Measurements from ENCODE around the gene ZIM2. TPM values are rescaled to one million over a fixed set of nuclear protein-coding genes. Genes with fewer than 3 reads are reported as not detected.

The ZIM2 gene
- total RNA-seq, 1 experiment from 2014 or later, result not detected

- BruUV-seq (replicated peaks), result no TSS peak
- no peaks in the 10 kb centered on the region for H3K4me1 ChIP-seq (replicated peaks; ENCODE audit: insufficient read depth)
- intact Hi-C loops (cut with micrococcal nuclease; ENCODE audit: unreplicated experiment), result no loop called here
- H3K4me2 ChIP-seq, result no peak overlapping the region
- no peak overlapping the region for H3K27ac ChIP-seq
- H3K9me3 ChIP-seq (ENCODE audit: insufficient read depth, low read depth), result no peaks in the 10 kb centered on the region
- no peaks in the 10 kb centered on the region for H3K36me3 ChIP-seq (ENCODE audit: low read depth)
- no peak overlapping the region for H3K4me3 ChIP-seq
- H3F3A ChIP-seq (ENCODE audit: insufficient read depth, low read depth), result no peaks in the 10 kb centered on the region
- H2AFZ ChIP-seq, result no peak overlapping the region
- CTCF ChIA-PET, result no interaction called here
- H4K20me1 ChIP-seq (ENCODE audit: insufficient read depth), result no peaks in the 10 kb centered on the region
- TF ChIP-seq EZH2 (IDR thresholded peaks at IDR 0.05; ENCODE audit: low read depth) (no peak), CTCF (conservative IDR thresholded peaks at IDR 0.05) (no peak)
- H3K79me2 ChIP-seq (ENCODE audit: low read depth), result no peaks in the 10 kb centered on the region
- POLR2A ChIA-PET (ENCODE audit: unreplicated experiment), result interaction anchor here (0.6 kb wide), 1 partner anchor 1295 kb away, joined by 3 read pairs; no protein-coding TSS in a partner anchor
- peaks cover 27% of the 10 kb centered on the region for H3K27me3 ChIP-seq (ENCODE audit: insufficient read depth, low read depth)
- no peaks in the 10 kb centered on the region for H3K9me2 ChIP-seq (ENCODE audit: insufficient read depth)
- no peak for DNase-seq
Observed at GRCh38 chr19:56736571-56736970, 104.0 kb downstream of the ZIM2 start.

GRCh38 chr19:56732976-56733375, 107.5 kb downstream of the ZIM2 start:
- Histone ChIP-seq H3K27me3 (ENCODE audit: insufficient read depth, low read depth) (no peaks in the 10 kb centered on the region), H3K36me3 (ENCODE audit: low read depth) (no peaks in the 10 kb centered on the region), H3K4me2 (no peak overlapping the region), H3K4me3 (no peak overlapping the region), H3K9me2 (ENCODE audit: insufficient read depth) (no peaks in the 10 kb centered on the region), H3K27ac (no peak overlapping the region), H2AFZ (no peak overlapping the region), H3K4me1 (replicated peaks; ENCODE audit: insufficient read depth) (no peaks in the 10 kb centered on the region), H3F3A (ENCODE audit: insufficient read depth, low read depth) (no peaks in the 10 kb centered on the region), H3K9me3 (ENCODE audit: insufficient read depth, low read depth) (no peaks in the 10 kb centered on the region), H3K79me2 (ENCODE audit: low read depth) (no peaks in the 10 kb centered on the region), H4K20me1 (ENCODE audit: insufficient read depth) (no peaks in the 10 kb centered on the region)
- BruUV-seq (replicated peaks), result no TSS peak
- ChIA-PET CTCF (no interaction called here), POLR2A (ENCODE audit: unreplicated experiment) (no interaction called here)
- DNase-seq, result no peak
- no peak for TF ChIP-seq CTCF (conservative IDR thresholded peaks at IDR 0.05)
- TF ChIP-seq EZH2 (IDR thresholded peaks at IDR 0.05; ENCODE audit: low read depth), result no peak
- intact Hi-C loops (cut with micrococcal nuclease; ENCODE audit: unreplicated experiment), result no loop called here

GRCh38 chr19:56727677-56728076, 112.8 kb downstream of the ZIM2 start:
- H3K27me3 ChIP-seq (ENCODE audit: insufficient read depth, low read depth), result no peaks in the 10 kb centered on the region
- TF ChIP-seq CTCF (conservative IDR thresholded peaks at IDR 0.05), result no peak
- no peak for TF ChIP-seq EZH2 (IDR thresholded peaks at IDR 0.05; ENCODE audit: low read depth)
- intact Hi-C loops (cut with micrococcal nuclease; ENCODE audit: unreplicated experiment), result no loop called here
- CTCF ChIA-PET, result interaction anchor here (0.6 kb wide), 1 partner anchor 1355 kb away, joined by 3 read pairs; no protein-coding TSS in a partner anchor
- no peaks in the 10 kb centered on the region for H3K36me3 ChIP-seq (ENCODE audit: low read depth)
- H3K27ac ChIP-seq, result no peak overlapping the region
- no peaks in the 10 kb centered on the region for H3K4me1 ChIP-seq (replicated peaks; ENCODE audit: insufficient read depth)
- no peak overlapping the region for H3K4me3 ChIP-seq
- peaks cover 4% of the 10 kb centered on the region; the same call in 1 of the 2 replicates for H3K9me3 ChIP-seq (ENCODE audit: insufficient read depth, low read depth)
- no peaks in the 10 kb centered on the region for H4K20me1 ChIP-seq (ENCODE audit: insufficient read depth)
- POLR2A ChIA-PET (ENCODE audit: unreplicated experiment), result no interaction called here
- H3K4me2 ChIP-seq, result no peak overlapping the region
- no peaks in the 10 kb centered on the region for H3F3A ChIP-seq (ENCODE audit: insufficient read depth, low read depth)
- DNase-seq, result no peak
- H2AFZ ChIP-seq, result no peak overlapping the region
- BruUV-seq (replicated peaks), result no TSS peak
- no peaks in the 10 kb centered on the region for H3K9me2 ChIP-seq (ENCODE audit: insufficient read depth)
- no peaks in the 10 kb centered on the region for H3K79me2 ChIP-seq (ENCODE audit: low read depth)

Measured in PC-9 (cell line).